SU-DHL-6 (cell line): ENCODE measurements around the gene KSR2.

Source experiments
- CTCF ChIP-seq: fragments of 200-600 bp; sonication (generic); IDR thresholded peaks from one replicate; pipeline ENCODE4 v1.5.1; 2017; ENCODE audit warnings: antibody characterized with exemption, mild to moderate bottlenecking, low read length, moderate library complexity; ENCODE audit not compliant: insufficient read depth, poor library complexity, severe bottlenecking
- EZH2phosphoT487 ChIP-seq: fragments of 200-600 bp; sonication (generic), shearing (Covaris generic); conservative IDR thresholded peaks from 2 replicates; pipeline ENCODE4 v1.6.1; 2018; ENCODE audit warnings: mild to moderate bottlenecking, antibody characterized with exemption, low read length, moderate library complexity, mixed read lengths

- TF ChIP-seq CTCF: no peak
- no peak for TF ChIP-seq EZH2phosphoT487
Observed at GRCh38 chr12:117538926-117539325, 429.9 kb downstream of the KSR2 start.
